ENCODE measurements around the gene UCP3. TPM values are rescaled to one million over a fixed set of nuclear protein-coding genes. Genes with fewer than 3 reads are reported as not detected.

Gene UCP3
- total RNA-seq, 1 donor from 2014 or later: 3.7 TPM

GRCh38 chr11:74044538-74044937 is 35.7 kb upstream of the UCP3 start:
- Mint-ChIP-seq H3K9me3 (no peaks in the 10 kb centered on the region), H3K27me3 (no peaks in the 10 kb centered on the region), H3K4me3 (no peak overlapping the region), H3K4me1 (ENCODE audit: unreplicated experiment) (no peaks in the 10 kb centered on the region), H3K27ac (no peak overlapping the region), H3K36me3 (peaks cover 26% of the 10 kb centered on the region)
- no peak for DNase-seq (ENCODE audit: extremely low spot score, unreplicated experiment)
- TF ChIP-seq CTCF (conservative IDR thresholded peaks at IDR 0.05): no peak

- Mint-ChIP-seq H3K4me1 (ENCODE audit: unreplicated experiment) (no peaks in the 10 kb centered on the region), H3K36me3 (peaks cover 31% of the 10 kb centered on the region), H3K4me3 (no peak overlapping the region), H3K9me3 (no peaks in the 10 kb centered on the region), H3K27ac (no peak overlapping the region), H3K27me3 (no peaks in the 10 kb centered on the region)
- peak; percentile 53 for TF ChIP-seq CTCF (conservative IDR thresholded peaks at IDR 0.05)
- no peak for DNase-seq (ENCODE audit: extremely low spot score, unreplicated experiment)
These were observed 34.6 kb upstream of the UCP3 start for GRCh38 chr11:74043450-74043849.

- Mint-ChIP-seq H3K27ac (no peak overlapping the region), H3K4me1 (ENCODE audit: unreplicated experiment) (no peaks in the 10 kb centered on the region), H3K27me3 (no peaks in the 10 kb centered on the region), H3K9me3 (no peaks in the 10 kb centered on the region), H3K36me3 (peaks cover 16% of the 10 kb centered on the region), H3K4me3 (no peak overlapping the region)
- DNase-seq (ENCODE audit: extremely low spot score, unreplicated experiment): no peak
- TF ChIP-seq CTCF (conservative IDR thresholded peaks at IDR 0.05): no peak
These were observed 28.4 kb upstream of the UCP3 start for GRCh38 chr11:74037309-74037708.

- no peaks in the 10 kb centered on the region for H3K9me3 Mint-ChIP-seq
- no peaks in the 10 kb centered on the region for H3K27me3 Mint-ChIP-seq
- H3K4me1 Mint-ChIP-seq (ENCODE audit: unreplicated experiment): no peaks in the 10 kb centered on the region
- no peak for TF ChIP-seq CTCF (conservative IDR thresholded peaks at IDR 0.05)
- H3K36me3 Mint-ChIP-seq: peaks cover 25% of the 10 kb centered on the region
- no peak for DNase-seq (ENCODE audit: extremely low spot score, unreplicated experiment)
- H3K27ac Mint-ChIP-seq: no peak overlapping the region
- H3K4me3 Mint-ChIP-seq: no peak overlapping the region
These were observed 26.4 kb upstream of the UCP3 start for GRCh38 chr11:74035264-74035663.

GRCh38 chr11:74033046-74033445 is 24.2 kb upstream of the UCP3 start:
- H3K9me3 Mint-ChIP-seq: no peaks in the 10 kb centered on the region
- TF ChIP-seq CTCF (conservative IDR thresholded peaks at IDR 0.05): no peak
- H3K4me3 Mint-ChIP-seq: no peak overlapping the region
- peaks cover 25% of the 10 kb centered on the region for H3K36me3 Mint-ChIP-seq
- no peaks in the 10 kb centered on the region for H3K27me3 Mint-ChIP-seq
- DNase-seq (ENCODE audit: extremely low spot score, unreplicated experiment): no peak
- H3K27ac Mint-ChIP-seq: no peak overlapping the region
- no peaks in the 10 kb centered on the region for H3K4me1 Mint-ChIP-seq (ENCODE audit: unreplicated experiment)
